Fibroblast of upper back skin (primary cell): ENCODE results near the gene SLC5A3.

Source experiments
- DNase-seq: peaks from one replicate; pipeline ENCODE4 v3.0.0-alpha.2; 2013

The SLC5A3 gene

GRCh38 chr21:34073032-34073748 lies at the start of gene SLC5A3, which contains the start of gene MRPS6:
Gene SLC5A3, plus strand, starts transcription at chr21:34073578. Its CDS starts 21,621 bp downstream, at chr21:34095199.
Gene MRPS6, plus strand, starts transcription at chr21:34073578. Its CDS starts 123 bp downstream, at chr21:34073701.
- peak; percentile 79 for DNase-seq

- no peak for DNase-seq
Measured at GRCh38 chr21:34023691-34024373, 49.5 kb upstream of the SLC5A3 start.

- DNase-seq, result no peak
Measured at GRCh38 chr21:34024374-34024693, 49.0 kb upstream of the SLC5A3 start.

GRCh38 chr21:34027721-34028461 lies 45.5 kb upstream of the SLC5A3 start:
- DNase-seq, result peak; percentile 73

GRCh38 chr21:34029743-34030528 lies 43.4 kb upstream of the SLC5A3 start:
- peak; percentile 81 for DNase-seq

GRCh38 chr21:34031835-34032370 lies 41.5 kb upstream of the SLC5A3 start:
- no peak for DNase-seq

DNA sequence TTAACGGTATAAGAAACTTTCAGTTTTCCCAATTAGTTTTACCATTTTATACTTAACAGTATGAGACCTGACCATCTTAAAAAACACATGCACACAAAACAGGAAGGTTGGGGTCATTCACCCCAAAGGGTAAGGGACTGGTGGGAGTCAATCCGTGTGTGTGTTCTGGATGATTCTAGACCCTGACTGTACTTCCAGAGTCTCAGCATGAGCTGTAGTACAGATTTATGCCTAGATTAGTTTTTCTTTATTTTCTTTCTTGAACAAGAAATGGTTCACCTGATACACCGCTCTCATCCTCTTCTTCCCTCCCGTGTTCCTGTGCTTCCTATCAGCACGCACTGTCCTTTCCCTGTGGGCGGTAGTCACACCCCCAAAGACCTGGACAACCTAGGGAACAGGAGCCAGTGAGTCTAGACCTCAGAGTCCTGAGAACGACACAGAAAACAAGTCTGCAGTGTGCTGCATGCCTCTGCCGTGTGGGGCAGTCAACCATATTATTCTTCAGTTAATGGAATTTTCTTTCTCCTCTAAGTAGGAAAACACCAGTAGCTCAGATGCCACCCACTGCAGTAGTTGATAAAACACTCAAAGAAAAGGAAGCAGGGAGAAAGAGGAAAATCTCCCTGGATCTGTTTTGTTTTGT lies 38.9 kb upstream of the SLC5A3 start:
- DNase-seq, result no peak

GRCh38 chr21:34035619-34036354 lies 37.6 kb upstream of the SLC5A3 start:
- DNase-seq, result no peak

DNA sequence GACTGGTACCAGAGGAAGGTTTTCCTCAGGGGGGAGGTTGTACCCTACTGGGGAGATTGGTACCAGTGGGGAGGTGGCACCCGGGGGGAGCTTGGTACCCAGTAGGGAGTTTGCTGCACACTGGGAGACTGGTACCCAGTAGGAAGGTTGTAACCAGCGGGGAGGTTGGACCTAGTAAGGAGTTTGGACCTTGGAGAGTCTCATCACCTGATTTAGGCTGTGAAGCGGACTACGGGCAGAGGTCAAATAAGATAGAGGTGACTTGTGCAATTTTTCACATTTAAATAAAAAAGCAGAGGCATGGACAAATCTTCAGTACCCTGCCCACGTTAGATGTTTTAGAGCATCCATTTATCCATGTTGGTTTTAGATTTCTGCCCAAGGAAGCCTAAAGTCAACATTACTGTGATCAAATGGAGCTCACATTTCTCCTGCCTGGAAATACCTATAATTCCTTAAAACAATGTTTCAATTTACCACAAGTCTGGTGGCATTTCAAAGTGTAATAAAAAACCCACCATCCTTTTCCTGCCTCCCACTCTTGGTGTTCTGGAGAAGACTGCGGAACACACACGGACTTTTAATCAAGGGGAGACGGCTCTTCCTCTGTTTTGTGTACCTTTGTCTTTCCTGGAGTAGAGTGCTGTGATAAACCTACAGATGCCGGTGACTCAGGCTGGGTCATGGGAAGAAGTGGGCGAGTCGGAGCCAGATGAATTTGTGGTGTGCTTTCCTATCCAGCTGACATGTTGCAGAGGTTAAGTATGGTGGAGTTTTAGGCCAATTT lies 36.2 kb upstream of the SLC5A3 start:
- DNase-seq, result peak; percentile 32

GRCh38 chr21:34039678-34040382 lies 33.5 kb upstream of the SLC5A3 start:
- DNase-seq, result no peak

- DNase-seq, result no peak
Measured at GRCh38 chr21:34042735-34043134, 30.6 kb upstream of the SLC5A3 start.

- no peak for DNase-seq
Measured at GRCh38 chr21:34043333-34043732, 30.0 kb upstream of the SLC5A3 start.

DNA sequence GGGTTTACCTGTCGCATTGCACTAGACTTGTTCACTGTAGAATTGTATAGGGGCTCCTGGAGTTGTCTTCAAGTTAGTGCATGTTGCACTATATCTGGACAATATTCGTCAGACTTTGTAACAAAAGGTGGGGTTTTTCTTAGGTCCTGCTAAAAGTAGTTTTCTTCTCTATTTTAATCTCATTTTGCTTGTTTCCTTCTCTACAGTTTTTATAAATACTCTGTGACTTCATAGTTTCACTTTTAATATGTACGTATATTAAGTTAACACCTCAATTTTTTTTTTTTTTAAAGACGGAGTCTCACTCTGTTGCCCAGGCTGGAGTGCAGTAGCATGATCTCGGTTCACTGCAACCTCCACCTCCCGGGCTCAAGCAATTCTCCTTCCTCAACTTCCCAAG lies 26.5 kb upstream of the SLC5A3 start:
- DNase-seq, result no peak

DNA sequence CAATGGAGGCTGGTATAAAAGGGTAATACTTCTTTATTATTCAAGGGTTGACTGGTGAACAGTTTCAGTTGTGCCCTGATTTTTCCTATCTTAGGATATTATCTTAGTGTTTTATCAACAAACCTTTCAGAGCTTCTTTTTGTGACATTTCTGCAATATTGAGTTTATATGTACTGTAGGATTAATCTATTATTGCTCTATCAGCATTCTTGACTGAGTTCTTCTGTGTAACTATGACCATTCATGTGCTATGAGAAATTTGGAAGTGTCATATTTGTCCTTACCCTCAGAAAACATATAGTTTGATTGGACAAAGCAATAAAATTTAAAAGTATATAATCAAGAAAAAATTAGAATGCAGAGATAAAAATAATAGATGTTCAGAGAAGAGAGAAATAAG lies 25.5 kb upstream of the SLC5A3 start:
- DNase-seq, result no peak

DNA sequence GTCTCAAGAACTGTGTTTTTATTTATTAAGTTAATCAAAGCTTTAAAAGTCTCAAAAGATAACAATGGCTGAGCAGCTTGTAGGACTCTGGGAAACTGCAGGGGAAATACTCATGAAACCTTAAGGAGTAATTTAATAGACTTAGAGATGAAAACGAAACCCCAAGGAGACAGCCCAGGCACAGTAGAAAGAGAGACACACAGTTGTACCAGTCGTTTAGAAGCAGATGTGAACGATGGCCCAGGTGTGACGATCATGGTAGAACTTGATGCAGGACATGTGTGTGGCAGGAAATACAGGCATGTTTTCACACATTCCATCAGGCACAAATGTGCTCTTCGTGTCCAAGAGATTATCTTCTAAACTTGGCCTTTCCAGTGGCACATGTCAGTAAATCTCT lies 21.2 kb upstream of the SLC5A3 start:
- no peak for DNase-seq

DNA sequence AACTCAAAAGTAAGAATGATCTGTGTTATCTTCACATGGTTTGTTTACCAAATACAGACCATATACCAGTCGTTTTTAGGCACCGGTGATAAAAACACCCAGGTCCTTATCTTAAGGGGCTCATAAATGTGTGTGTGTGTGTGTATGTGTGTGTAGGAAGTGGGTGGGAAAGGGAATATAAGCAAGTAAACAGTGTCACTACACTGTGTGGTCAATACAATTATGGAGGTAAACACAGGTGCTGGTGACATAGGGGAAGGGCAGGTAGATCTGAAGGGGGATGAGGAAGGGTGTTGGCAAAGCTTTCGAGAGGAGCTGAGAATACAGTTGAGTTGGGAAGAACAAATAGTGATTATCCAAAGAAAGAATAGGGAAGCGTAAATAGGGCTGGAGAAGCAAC lies 19.1 kb upstream of the SLC5A3 start:
- DNase-seq, result no peak

- no peak for DNase-seq
Measured at GRCh38 chr21:34055615-34056014, 17.8 kb upstream of the SLC5A3 start.

GRCh38 chr21:34061983-34062382 lies 11.4 kb upstream of the SLC5A3 start:
- no peak for DNase-seq

DNA sequence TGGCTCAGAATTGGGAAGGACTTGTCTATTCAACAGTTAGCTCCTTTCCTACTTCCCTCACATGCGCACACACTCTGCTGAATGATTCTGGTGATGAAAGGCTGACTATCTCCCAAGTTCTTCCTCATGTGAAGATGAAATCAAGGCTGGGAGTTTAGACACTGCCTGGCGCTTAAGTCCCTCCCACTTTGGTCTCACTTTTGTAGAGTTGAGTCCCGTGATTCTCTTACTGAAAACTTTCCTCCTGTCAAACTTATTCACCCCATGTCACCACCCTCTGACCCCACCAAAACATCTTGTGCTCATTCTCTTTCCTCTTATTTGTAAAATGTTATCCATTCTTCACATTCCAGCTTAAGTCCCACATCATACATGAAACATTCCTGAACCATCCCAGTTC lies 8.4 kb upstream of the SLC5A3 start:
- peak; percentile 56 for DNase-seq

DNA sequence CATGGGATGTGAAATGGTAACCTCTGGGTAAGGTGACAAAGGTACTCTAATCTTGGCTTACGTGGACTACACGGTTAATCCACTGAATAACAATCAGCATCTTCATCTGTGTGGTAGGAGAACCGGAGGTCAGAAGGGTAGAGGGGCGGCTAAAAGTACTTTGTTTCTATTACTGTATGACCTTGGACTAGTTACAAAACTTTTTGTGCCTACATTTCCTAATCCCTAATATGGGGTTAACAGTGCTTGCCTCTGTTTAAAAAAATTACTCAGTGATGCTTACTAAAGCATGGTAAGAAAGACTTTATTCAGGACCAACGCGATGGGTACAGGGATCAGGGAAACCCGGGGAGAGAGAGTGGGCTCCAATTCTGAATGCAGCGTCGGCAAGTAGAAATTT lies 1.7 kb upstream of the SLC5A3 start:
- DNase-seq, result no peak
